ENCODE data around the gene STK4.
"Not testable (repeated sequence)": the region's sequence is repeated elsewhere in the genome, so short reads cannot be mapped to it uniquely, and the experiment has no call there.

The STK4 gene

GRCh38 chr20:45019027-45019761 lies 52.9 kb downstream of the STK4 start:
- Histone ChIP-seq H3K27me3 (no peaks in the 10 kb centered on the region), H3K4me3 (ENCODE audit: low read depth in 1 of 2, low read length in 1 of 2) (no peak overlapping the region), H3K9me3 (no peaks in the 10 kb centered on the region), H3K4me1 (ENCODE audit: control insufficient read depth in 1 of 2, insufficient read depth in 1 of 2, low read depth in 1 of 2, low read length in 1 of 2) (peaks cover 6 to 13% of the 10 kb centered on the region in 2 experiments), H3K27ac (peak overlapping the region; percentile 9), H3K36me3 (peaks cover 97% of the 10 kb centered on the region)
- TF ChIP-seq CTCF (IDR thresholded peaks at IDR 0.05), result no peak

- Histone ChIP-seq H3K27ac (peak overlapping the region; percentile 9), H3K27me3 (no peaks in the 10 kb centered on the region), H3K36me3 (peaks cover 97% of the 10 kb centered on the region), H3K4me1 (ENCODE audit: control insufficient read depth in 1 of 2, insufficient read depth in 1 of 2, low read depth in 1 of 2, low read length in 1 of 2) (peaks cover 3 to 13% of the 10 kb centered on the region in 2 experiments), H3K4me3 (ENCODE audit: low read depth in 1 of 2, low read length in 1 of 2) (no peak overlapping the region), H3K9me3 (no peaks in the 10 kb centered on the region)
- TF ChIP-seq CTCF (IDR thresholded peaks at IDR 0.05), result no peak
Observed at GRCh38 chr20:45019762-45020123, 53.4 kb downstream of the STK4 start.

- H3K4me1 ChIP-seq (ENCODE audit: control insufficient read depth in 1 of 2, insufficient read depth in 1 of 2, low read depth in 1 of 2, low read length in 1 of 2), result peaks cover 0 to 8% of the 10 kb centered on the region in 2 experiments
- H3K9me3 ChIP-seq, result no peaks in the 10 kb centered on the region
- no peak for TF ChIP-seq CTCF (IDR thresholded peaks at IDR 0.05)
- no peak overlapping the region for H3K4me3 ChIP-seq (ENCODE audit: low read depth in 1 of 2, low read length in 1 of 2)
- no peaks in the 10 kb centered on the region for H3K27me3 ChIP-seq
- H3K27ac ChIP-seq, result no peak overlapping the region
- peaks cover 97% of the 10 kb centered on the region for H3K36me3 ChIP-seq
Observed at GRCh38 chr20:45020236-45020886, 54.0 kb downstream of the STK4 start.

GRCh38 chr20:45021631-45022030 lies 55.3 kb downstream of the STK4 start:
- H3K4me1 ChIP-seq (ENCODE audit: control insufficient read depth in 1 of 2, insufficient read depth in 1 of 2, low read depth in 1 of 2, low read length in 1 of 2), result peaks cover 0 to 7% of the 10 kb centered on the region in 2 experiments
- H3K36me3 ChIP-seq, result peaks cover 98% of the 10 kb centered on the region
- no peaks in the 10 kb centered on the region for H3K9me3 ChIP-seq
- no peak overlapping the region for H3K4me3 ChIP-seq (ENCODE audit: low read depth in 1 of 2, low read length in 1 of 2)
- TF ChIP-seq CTCF (IDR thresholded peaks at IDR 0.05), result no peak
- no peak overlapping the region for H3K27ac ChIP-seq
- H3K27me3 ChIP-seq, result no peaks in the 10 kb centered on the region

- H3K9me3 ChIP-seq; H3K4me3 ChIP-seq (ENCODE audit: low read depth in 1 of 2, low read length in 1 of 2); H3K27me3 ChIP-seq; H3K4me1 ChIP-seq (ENCODE audit: control insufficient read depth in 1 of 2, insufficient read depth in 1 of 2, low read depth in 1 of 2, low read length in 1 of 2): not testable (repeated sequence)
- Histone ChIP-seq H3K36me3 (peaks cover 98% of the 10 kb centered on the region), H3K27ac (peak overlapping the region; percentile 31)
Observed at GRCh38 chr20:45023140-45023539, 56.8 kb downstream of the STK4 start.

- Histone ChIP-seq H3K27ac (no peak overlapping the region), H3K9me3 (no peaks in the 10 kb centered on the region), H3K36me3 (peaks cover 95% of the 10 kb centered on the region), H3K4me3 (ENCODE audit: low read depth in 1 of 2, low read length in 1 of 2) (no peak overlapping the region), H3K27me3 (no peaks in the 10 kb centered on the region), H3K4me1 (ENCODE audit: control insufficient read depth in 1 of 2, insufficient read depth in 1 of 2, low read depth in 1 of 2, low read length in 1 of 2) (peaks cover 8 to 15% of the 10 kb centered on the region in 2 experiments)
- no peak for TF ChIP-seq CTCF (IDR thresholded peaks at IDR 0.05)
Observed at GRCh38 chr20:45028424-45029136, 62.3 kb downstream of the STK4 start.

Measured in neutrophil (primary cell).